ENCODE data around the gene POLE.

The POLE gene

DNA sequence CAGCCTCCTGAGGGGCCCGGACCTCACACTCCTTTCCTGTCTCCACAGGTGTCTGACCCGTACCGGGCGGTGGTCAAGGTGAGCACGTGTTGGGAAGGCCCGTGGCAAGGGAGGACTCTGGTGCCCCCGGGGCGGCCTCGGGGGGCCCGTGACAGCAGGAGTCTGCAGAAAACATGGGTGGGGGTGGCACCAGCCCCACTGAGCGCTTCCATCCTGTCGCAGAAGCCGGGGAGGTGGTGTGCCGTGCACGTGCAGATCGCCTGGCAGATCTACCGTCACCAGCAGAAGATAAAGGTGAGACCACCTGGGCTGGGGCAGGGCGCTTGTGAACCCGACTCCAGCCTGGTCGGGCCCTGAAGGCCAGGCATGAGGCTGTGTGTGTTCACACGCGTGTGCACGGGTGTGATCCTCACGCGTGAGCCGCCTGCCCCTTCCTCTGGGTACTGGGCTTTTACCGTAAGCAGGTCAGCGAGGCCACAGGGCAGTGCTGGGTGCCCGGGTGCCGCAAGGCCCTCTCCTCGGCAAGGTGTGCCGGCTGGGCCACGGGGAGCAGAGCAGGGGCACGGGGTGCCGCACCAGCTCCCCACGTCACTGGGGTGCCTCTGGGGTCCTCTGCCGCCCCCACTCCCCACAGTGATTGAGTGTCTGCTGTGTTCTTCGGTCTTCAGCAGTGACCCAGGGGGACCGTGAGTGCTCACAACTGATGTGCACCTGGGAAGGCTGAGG is 112.7 kb downstream of the POLE start:
- FAIRE-seq = no peak
